RWPE2 (cell line): Measurements from ENCODE around the gene TXNDC5.

Experiments
- ATAC-seq: fragments of 200-7000 bp; cut with Tn5 transposase; 3 replicates; pipeline ENCODE4 v1.9.1; 2021; ENCODE audit warnings: low read depth
- DNase-seq: peaks from one replicate; pipeline ENCODE4 v3.0.0-alpha.2; 2020; ENCODE audit warnings: low spot score
- H3K27ac ChIP-seq: fragments of 450-650 bp; 2 replicates; pipeline ENCODE4 v1.5.1; 2017; ENCODE audit warnings: mild to moderate bottlenecking; ENCODE audit not compliant: poor library complexity, severe bottlenecking
- H3K27me3 ChIP-seq: fragments of 250-450 bp; sonication (Bioruptor Pico); 2 replicates; pipeline ENCODE4 v1.5.1; 2021; ENCODE audit warnings: mild to moderate bottlenecking, moderate library complexity; ENCODE audit not compliant: insufficient read depth, poor library complexity, severe bottlenecking
- H3K36me3 ChIP-seq: fragments of 250-450 bp; sonication (Bioruptor Pico); 2 replicates; pipeline ENCODE4 v1.5.1; 2020; ENCODE audit warnings: low read depth, mild to moderate bottlenecking, moderate library complexity
- H3K4me1 ChIP-seq: fragments of 250-450 bp; sonication (Bioruptor Pico); 2 replicates; pipeline ENCODE4 v1.5.1; 2021; ENCODE audit warnings: mild to moderate bottlenecking, moderate library complexity; ENCODE audit not compliant: insufficient read depth, poor library complexity, severe bottlenecking
- H3K4me3 ChIP-seq: fragments of 250-450 bp; sonication (Bioruptor Pico); 2 replicates; pipeline ENCODE4 v1.5.1; 2021; ENCODE audit warnings: mild to moderate bottlenecking, moderate library complexity; ENCODE audit not compliant: severe bottlenecking
- H3K9me3 ChIP-seq: fragments of 250-450 bp; sonication (Bioruptor Pico); 2 replicates; pipeline ENCODE4 v1.5.1; 2021; ENCODE audit warnings: mild to moderate bottlenecking, moderate library complexity; ENCODE audit not compliant: severe bottlenecking
- TF ChIP-seq, protein P1 (sequence below): fragments of 450-650 bp; IDR thresholded peaks from one replicate; pipeline ENCODE4 v1.5.1; 2017; ENCODE audit warnings: mild to moderate bottlenecking, moderate library complexity; ENCODE audit not compliant: poor library complexity, severe bottlenecking

Gene TXNDC5

DNA sequence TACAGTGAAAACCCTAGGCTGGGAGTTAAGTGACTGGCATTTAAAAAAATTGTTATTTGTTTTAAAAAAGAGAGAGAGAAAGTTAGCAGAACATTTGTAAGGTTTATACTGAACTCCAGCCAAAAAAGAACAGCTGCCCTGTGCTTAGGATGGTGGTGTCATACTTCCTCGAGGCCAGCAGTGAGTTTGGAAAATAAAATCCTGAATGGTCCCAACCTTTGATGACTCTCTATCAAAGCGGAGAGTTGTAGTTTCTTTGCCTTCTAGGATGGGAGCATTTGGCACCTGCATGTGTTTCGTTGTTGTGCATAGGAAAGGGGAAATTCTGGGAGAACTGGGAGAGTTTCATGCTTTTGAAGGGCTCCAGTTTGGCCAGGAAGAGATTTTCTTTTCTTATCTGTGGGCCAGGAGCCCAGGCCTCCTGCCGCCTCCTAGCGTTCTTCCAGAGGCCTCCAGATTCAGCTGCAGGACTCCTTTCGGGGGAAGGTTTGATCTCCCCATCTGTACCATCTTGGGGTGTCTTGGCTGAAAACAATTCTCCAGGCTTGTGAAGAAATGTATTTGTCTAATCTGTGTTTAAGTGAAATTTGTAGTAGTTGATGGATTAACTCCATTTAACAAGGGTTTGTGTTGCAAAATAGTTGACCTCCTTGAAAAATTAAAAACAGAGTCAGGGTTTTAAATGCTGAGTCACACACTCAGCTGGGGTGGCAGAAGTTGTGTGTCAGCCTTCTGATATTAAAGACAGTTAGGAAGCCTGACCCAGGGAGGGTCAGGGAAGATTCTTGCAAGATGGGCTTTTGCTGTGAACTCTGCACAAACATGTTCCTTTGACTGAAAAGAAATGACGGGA is 63.4 kb downstream of the TXNDC5 start:
- Histone ChIP-seq H3K4me3 (no peak overlapping the region), H3K9me3 (peaks cover 5% of the 10 kb centered on the region), H3K36me3 (no peaks in the 10 kb centered on the region), H3K27ac (no peak overlapping the region), H3K4me1 (no peaks in the 10 kb centered on the region), H3K27me3 (no peaks in the 10 kb centered on the region)
- no peak for ATAC-seq
- DNase-seq: no peak
- TF ChIP-seq, protein P1, sequence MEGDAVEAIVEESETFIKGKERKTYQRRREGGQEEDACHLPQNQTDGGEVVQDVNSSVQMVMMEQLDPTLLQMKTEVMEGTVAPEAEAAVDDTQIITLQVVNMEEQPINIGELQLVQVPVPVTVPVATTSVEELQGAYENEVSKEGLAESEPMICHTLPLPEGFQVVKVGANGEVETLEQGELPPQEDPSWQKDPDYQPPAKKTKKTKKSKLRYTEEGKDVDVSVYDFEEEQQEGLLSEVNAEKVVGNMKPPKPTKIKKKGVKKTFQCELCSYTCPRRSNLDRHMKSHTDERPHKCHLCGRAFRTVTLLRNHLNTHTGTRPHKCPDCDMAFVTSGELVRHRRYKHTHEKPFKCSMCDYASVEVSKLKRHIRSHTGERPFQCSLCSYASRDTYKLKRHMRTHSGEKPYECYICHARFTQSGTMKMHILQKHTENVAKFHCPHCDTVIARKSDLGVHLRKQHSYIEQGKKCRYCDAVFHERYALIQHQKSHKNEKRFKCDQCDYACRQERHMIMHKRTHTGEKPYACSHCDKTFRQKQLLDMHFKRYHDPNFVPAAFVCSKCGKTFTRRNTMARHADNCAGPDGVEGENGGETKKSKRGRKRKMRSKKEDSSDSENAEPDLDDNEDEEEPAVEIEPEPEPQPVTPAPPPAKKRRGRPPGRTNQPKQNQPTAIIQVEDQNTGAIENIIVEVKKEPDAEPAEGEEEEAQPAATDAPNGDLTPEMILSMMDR: no peak

DNA sequence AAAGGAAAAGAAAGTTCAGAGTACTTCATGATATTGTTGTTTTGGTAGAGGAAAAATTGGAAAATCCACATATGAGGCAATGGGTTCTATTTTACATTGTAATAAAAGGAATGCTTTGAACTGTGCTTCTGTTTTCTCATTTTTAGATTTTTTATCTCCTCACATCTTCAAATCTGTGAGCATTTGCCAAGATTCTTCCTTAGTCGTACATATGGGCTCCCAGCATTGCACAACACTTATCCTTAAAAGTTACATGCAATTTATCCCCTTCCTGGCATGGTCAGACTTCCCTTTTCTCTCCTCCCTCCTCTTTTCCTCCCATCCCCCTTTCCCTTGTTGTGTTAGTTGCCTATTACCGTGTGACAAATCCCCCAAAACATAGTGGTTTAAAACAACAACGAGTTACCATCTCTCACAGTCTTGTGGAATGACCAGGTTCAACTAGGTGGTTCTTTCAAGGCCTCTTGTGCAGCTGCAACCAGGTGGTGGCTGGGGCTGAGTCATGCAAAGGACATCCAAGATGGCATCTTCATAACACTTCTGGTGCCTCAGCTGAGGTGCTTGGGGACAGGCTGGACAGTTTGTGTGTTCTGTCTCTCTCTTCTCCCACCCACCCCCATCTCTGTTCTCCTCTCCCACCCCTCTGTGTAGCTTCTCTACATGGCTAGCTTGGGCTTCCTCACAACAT is 68.7 kb downstream of the TXNDC5 start:
- TF ChIP-seq, protein P1: no peak
- no peak for DNase-seq

DNA sequence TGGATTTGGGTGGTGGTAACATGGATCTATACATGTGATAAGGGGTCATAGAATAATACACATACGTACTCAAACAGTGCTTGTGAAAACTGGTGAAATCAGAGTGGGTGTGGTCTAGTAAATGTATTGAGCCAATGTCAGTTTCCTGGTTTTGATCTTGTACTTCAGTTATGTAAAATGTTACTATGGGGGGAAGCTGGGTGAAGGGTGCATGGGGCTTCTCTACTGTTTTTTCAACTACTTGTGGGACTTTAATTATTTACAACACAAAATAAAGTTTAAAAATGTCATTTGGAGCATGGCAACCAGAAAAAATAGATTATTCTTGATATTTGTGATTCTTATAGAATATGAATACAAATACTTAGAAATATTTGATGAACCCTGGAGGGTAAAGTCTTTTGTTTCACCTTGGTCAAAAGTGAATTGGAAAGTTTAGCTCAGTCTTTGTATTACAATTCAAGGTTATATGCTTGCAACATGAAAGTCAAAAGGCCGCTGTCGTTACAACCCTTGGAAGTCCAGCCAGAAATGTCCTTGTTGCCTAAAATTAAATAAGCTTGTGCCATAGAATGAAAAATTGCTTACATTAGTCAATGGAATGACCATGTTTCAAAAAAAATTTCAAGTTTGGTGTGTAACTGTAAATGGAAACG is 74.1 kb downstream of the TXNDC5 start:
- Histone ChIP-seq H3K36me3 (no peaks in the 10 kb centered on the region), H3K9me3 (no peaks in the 10 kb centered on the region), H3K27me3 (no peaks in the 10 kb centered on the region), H3K4me3 (no peak overlapping the region), H3K4me1 (no peaks in the 10 kb centered on the region), H3K27ac (no peak overlapping the region)
- ATAC-seq (no peak), DNase-seq (no peak)
- TF ChIP-seq, protein P1: no peak

More for the DNA sequence above, 68.7 kb downstream of the TXNDC5 start:
- no peaks in the 10 kb centered on the region for H3K27me3 ChIP-seq
- H3K36me3 ChIP-seq: no peaks in the 10 kb centered on the region
- no peak overlapping the region for H3K4me3 ChIP-seq
- H3K27ac ChIP-seq: no peak overlapping the region
- no peaks in the 10 kb centered on the region for H3K4me1 ChIP-seq
- no peak for ATAC-seq
- no peaks in the 10 kb centered on the region for H3K9me3 ChIP-seq

DNA sequence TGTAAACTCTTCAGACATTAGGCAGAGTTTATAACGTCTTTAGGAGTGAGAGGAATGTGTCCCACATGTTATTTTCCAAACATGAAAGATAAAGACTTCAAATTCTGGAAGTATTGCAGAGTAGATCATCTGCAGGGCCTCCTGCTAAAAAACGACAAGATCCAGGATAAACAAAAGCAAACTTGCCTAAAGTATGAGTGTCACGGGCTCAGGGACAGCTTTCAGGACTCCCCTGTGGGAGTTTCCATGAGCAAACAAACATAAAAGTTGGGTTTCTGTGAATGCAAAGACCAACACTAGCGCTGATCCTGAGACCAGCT is 76.9 kb downstream of the TXNDC5 start:
- Histone ChIP-seq H3K4me1 (no peaks in the 10 kb centered on the region), H3K27me3 (no peaks in the 10 kb centered on the region), H3K27ac (no peak overlapping the region), H3K9me3 (no peaks in the 10 kb centered on the region), H3K36me3 (no peaks in the 10 kb centered on the region), H3K4me3 (no peak overlapping the region)
- ATAC-seq (no peak), DNase-seq (no peak)
- TF ChIP-seq, protein P1: no peak
